GM19328 (cell line): ENCODE results near the gene ADORA3.
"Not testable (repeated sequence)": the region's sequence is repeated elsewhere in the genome, so short reads cannot be mapped to it uniquely, and the experiment has no call there.

Experiments
- ATAC-seq: cut with Tn5 transposase; IDR thresholded peaks from one replicate; pipeline ENCODE4 v1.9.1; 2021; ENCODE audit warnings: mild to moderate bottlenecking, moderate library complexity; ENCODE audit not compliant: unreplicated experiment

The ADORA3 gene

DNA sequence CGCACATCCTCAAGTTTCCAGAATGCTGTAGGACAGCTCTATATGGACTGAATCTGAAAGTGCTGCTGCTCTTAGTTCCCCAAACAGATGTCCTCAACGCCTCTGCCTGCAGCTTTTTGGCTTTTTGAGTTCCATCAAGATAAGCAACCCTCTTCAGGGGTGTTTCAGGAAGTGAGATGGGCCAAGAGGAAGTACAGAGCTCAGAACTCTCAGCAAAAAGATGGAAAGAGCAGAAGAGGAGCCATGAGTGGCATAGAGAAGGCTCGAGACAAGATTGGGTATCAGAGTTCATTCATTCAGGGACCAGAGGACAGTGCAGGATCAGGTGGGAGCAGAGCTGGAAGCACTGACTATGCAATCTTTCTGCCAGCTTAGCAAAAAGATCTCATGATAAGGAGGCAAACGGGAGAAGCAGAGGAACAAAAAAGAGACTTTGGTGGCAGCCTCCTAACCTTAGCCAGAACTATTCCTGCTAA, at the start of gene ADORA3, which contains the start of gene TMIGD3:
ADORA3 (minus strand) TSS at position 49 of the 476 bp plus-strand sequence. CDS start 279 bp downstream, outside the sequence.
TMIGD3 (minus strand) TSS at position 49 of the 476 bp plus-strand sequence. CDS start 279 bp downstream, outside the sequence.
- ATAC-seq: no peak

DNA sequence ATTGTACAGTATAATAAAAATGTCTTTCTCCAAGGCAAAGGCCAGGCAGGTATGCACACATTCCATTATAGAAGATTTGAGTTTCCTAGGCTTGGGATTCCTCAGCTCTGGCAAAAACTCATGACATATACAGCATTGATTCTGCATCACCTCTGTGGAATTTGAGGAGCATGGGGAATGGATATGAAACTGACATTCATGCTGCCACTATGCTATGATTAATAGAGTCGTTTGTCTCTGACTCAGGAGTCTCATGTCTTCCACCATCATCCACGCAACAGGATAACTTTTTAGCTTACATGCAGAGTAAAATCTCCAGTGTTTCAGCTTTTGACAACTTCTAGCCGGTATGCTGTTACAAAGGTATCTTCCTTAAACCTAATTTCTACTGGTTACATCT, 49.8 kb upstream of the ADORA3 start:
- no peak for ATAC-seq

DNA sequence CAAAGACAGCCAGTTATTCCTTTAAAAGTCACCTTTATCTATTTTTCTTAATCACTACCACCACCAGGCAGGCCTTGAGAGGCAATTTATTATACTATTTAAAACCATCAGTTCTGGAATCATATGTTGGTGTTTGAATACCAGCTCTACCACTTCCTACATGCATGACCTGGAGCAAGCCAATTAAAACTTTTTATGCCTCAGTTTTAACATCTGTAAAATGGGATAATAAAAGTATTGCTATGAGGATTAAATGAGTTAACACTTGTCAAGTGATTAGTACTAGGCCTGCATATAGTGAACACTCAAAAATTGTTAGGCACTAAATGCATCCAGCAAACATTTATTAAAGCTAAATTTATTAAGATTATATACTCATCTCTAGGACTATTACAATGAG, 49.2 kb upstream of the ADORA3 start:
- ATAC-seq: no peak

DNA sequence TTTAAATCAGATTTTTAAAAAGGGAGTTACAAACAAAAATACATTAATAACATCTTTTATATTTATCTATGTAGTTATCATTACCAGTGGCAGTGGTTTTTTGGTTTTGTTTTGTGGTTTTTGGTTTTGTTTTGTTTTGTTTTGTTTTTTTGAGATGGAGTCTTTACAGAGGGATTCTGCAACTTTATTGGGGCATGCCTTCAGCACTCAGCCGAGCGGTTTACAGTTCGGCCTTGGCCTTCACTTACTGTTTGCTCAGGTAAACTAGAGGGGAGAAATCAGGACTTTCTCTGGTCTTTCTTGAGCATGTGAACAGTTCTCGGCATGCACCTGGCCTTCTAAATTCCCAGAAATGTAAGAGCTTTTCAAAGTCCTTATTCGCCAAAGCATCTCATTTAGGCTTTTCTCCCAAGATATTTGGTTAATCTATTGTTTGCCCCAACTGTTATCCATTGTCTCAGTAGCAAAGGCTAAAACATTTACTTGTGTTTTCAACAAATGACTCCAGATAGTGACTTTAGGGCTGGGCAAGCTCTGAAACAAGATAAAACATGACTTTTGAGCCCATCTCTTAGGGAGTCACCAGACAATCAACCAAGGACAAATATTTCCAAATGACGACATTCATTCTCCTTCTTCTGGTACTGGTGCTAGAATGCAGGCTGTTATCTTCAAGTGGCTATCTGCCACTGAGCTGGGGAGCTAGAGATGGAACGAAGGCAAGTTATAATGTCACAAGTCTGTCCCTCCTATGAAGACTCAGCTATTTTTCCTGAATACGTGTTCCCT, 48.4 kb upstream of the ADORA3 start:
- no peak for ATAC-seq

DNA sequence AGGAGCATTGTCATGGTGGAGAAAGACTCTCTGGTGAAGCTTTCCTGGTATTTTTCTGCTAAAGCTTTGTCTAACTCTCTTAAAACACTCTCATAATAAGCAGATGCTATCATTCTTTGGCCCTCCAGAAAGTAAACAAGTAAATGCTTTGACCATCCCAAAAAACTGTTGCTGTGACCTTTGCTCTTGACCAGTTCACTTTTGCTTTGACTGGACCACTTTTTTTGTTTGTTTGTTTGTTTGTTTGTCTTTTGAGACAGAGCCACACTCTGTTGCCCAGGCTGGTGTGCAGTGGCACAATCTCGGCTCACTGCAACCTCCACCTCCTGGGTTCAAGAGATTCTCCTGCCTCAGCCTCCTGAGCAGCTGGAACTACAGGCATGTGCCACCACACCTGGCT, 44.4 kb upstream of the ADORA3 start:
- not testable (repeated sequence) for ATAC-seq

DNA sequence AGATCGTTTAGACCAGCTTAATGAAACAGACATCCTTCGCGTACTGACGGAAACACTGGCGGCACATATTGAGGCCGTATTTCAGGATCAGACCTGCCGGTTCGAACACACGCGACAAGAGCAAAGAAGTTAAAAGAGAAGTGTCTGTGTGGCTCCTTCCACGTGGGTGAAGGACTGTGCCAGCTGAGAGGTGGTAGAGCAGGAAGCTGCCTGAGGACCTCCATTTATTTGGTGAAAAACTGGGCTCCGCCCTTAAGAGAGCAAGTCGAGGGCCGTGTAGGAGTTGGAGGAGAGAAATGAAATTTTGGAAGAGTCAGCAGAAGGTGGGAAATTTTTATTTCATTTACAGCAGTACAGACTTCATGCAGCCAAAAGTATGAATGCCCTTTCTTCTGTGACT, 38.8 kb upstream of the ADORA3 start:
- no peak for ATAC-seq

DNA sequence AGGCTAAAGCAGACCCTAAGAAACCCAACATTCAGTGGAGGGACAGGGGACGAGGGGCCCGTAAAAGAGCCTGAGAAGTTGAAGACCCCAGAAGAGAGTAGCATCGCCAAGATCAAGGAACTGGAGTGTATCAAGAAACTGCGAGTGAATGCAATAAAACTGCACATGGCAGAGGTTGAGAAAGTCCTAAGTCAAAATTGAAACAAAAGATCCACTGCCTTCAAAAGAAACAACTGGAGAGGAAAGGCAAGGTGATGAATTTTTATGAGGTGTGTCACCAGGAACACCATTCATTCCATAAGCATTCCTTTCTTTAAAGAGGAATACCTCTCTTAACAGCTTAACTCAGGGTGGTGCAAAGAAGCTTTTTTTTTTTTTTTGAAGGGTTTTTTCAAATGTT, 38.3 kb upstream of the ADORA3 start:
- ATAC-seq: no peak

DNA sequence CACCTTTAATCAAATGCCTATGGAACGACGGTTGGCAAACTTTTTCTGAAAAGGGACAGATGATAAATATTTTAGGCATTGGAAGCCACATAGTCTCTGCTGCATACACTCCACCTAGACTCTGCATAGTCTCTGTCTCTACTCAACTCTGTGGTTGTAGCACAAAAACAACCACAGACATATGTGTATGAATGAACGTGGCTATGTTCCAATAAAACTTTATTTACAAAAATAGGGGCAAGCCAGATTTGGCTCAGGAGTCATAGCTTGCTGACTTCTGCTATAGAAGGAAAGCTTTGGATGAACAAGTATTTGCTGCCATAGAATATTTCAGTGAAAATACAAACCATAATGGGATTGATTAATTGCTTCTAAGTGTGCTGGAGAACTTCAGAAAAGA, 37.5 kb upstream of the ADORA3 start:
- no peak for ATAC-seq

DNA sequence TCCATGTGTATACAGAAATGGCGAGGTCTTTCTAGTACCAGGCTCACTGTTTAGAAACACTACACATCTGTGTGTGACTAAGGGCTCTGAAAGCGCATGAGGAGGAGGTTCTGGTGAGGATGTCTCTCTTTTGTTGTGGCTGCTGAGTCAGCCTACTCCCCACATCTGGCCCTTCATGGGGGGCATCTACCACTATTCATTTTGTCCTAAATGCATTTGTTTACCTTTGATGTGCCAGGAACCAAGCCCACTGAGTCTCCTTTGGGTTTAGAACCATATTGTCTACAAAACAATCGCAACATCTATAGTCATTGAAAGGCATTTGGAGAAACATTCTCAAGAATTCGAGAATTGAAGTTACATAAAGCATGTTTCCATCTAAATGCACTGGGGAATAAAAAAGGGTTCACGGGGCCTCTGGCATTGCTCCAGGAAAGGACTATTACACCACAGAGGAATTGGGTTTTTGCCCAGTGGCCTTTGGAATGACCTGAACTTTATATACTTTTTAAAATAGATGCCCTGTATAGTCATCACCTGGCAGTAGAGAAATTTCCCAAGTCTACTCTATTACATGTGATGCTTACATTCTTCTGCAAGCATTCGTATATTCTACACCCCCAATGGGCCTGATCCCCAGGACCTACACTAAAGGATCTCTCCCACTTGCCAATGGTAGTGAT, 35.1 kb upstream of the ADORA3 start:
- no peak for ATAC-seq

DNA sequence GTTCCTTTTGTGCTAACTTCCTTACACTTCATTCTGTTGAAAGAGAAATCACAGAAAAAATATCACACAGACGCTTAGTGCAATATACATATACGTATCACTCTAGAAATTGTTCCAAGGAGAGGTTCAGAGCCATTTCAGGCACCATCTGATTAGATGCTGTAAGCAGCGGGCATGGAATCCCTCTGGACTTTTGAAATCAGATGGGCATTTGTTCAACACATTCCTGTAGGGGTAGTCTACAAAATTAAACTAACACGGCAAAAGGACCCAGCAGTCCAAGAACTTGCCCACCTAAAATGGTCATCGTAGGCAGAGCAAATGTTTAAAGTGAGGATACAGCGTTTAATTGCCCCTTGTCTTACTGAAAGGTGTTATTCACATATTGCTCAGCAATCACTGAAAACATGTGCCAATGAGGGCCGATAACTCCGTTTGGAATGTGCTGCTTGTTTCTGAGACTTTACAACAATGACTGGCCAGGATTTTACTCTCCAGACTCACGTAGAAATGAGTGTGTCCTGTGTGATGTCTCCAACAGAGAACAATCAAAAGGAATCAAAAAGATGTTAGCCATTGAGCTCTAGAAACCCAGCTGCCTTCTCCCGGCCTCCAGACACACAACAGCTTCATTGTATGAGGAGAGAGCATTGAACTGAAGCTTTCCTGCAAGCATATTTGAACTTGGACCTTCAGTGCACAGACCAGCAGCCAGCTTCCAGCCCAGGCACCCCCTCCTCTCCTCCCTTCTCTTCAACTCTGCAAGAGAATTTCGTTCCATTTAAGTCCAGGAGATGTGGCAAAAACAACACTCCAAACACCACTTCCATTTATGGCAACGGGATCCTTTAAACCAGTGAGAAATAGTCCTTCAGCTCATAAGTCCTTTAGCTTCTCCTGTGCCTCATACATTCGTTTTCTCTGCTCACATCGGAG, 32.1 kb upstream of the ADORA3 start:
- ATAC-seq: no peak

DNA sequence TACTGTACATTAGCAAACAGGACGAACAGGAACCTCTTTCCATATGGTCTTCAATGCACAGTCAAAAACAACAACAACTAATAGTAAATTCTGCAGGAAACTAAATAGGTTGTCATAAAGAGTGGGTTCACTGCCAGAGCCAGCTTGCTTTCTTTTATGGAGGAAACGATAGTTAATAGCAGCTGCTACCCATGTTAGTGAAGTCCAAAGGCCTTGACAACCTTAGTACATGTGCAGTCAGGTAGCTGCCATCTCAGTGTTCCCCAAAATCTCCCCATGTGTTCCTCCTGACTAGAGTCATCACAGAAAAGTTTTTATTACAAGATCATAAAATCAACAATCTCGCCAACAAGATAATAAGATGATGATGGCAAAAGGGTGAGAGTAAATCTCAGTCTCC, 16.6 kb upstream of the ADORA3 start:
- no peak for ATAC-seq

DNA sequence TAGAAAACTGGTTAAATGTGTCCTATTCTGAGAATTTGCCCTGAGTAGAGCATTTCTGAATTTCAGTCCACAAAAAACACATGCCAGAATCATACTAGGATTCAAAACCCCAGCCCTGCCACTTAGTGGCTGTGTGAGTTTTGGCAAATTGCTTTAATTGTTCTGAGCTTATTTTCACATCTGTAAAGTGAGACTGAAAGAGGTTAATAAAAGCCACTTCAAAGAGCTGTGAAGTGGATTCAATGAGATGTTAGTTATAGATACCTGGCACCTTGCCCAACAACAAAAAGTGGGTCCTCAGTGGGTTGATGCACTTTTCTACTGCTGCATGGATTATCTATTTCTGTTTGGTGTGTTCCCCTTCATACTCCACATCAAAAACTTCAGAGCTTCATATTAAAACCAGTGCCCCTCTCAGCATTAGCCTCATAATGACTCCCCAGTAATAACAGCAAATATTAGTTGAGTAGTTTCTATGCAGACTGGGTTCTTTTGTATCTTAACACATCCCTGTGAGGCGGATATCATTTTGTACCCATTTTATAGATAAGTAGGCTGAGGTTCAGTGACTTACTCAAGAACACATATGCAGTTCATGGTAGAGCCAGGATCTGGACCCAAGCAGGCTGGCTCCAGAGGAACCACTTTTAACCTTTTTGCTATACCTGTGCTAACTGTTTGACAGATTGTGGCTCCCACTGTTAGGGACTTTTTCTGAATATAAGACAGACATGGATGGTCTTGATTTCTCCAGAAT, 14.2 kb upstream of the ADORA3 start:
- ATAC-seq: no peak

DNA sequence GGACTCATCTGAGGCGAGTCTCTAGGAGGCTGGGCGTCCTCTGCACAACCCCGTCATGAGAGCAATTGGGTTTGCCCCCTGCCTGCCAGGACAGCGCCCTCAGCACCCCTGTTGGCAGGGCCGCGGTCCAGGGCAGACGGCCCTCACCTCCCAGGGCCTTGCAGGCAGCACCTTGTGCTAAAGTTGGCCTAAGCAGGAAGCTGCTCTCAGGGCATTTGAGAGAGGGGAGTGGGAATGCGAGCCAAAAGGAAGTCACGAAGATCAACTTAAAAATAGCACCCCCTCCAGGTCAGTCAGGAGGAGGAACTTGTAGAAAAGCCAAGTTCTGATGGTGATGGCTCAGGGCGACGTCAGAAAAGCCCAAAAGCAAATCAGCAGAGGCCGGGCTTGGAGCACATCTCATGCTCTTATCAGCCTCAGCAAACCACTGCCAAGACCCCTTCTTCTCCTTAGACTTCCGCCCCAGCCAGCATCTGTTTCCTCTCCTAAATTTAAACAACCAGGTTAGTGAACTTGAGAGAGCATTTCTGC, 12.6 kb upstream of the ADORA3 start:
- ATAC-seq: peak; percentile 50

DNA sequence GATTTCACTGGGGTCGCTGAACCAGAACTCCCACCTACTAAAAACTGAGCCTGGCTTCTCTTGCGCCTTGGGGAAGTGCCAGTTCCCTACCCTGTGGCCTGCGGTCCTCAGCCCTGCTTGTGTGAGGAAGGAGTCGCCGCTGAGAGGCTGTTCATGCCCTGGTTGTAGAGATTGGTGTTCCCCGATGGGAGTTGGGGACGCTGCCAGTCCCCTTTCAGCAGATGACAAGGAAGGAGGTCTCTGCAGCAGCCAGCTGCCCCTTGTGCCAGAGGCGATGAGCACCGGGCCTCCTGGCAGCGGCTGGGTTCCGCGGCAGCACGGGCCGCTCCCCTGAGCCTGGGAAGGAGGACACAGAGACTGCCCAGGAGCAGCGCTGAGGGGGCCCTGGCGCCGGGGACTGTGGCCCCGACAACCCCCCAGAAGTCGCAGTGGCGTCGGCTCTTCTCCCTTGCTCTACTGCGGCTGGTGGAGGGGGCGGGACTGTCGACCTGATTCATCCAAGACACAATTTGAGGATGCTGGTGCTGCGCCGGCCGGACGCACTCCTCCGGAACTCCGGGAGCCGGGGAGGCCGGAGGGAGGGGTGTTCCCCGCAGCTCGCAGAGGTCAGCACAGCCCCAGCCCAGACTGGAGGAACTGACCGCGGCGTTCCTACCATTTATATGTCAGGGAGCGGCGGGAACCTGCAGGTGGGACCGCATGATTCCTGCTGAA, 12.0 kb upstream of the ADORA3 start:
- ATAC-seq: no peak

DNA sequence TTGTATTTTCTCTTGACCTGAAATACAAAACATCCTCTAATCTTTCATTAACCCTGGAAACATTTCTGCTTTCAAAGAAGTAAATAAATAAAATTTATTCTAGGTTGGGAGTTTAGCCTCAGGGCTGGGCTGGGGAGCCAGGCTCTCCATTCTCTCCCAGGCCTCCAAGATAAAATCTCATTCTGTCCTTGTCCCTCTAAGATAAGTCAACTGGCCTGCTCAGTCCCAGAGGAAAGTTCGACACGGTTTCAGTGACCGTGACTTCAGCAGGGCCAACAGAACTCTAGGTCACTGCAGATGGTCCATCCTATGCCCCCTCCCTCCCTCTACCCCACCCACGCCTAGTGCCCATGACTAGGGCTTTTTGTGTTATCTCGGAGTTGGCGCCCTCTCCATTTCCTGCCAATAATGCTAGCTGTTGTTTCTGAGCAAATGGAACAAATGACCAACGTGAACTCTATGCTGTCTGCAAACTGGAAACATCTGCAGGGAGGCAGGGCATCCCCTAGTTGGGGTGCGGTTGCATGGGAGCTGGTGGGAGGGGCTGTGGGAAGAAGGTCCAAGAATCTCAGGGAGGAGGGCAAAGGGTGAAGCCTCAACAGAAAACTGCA, 10.1 kb upstream of the ADORA3 start:
- ATAC-seq: no peak

DNA sequence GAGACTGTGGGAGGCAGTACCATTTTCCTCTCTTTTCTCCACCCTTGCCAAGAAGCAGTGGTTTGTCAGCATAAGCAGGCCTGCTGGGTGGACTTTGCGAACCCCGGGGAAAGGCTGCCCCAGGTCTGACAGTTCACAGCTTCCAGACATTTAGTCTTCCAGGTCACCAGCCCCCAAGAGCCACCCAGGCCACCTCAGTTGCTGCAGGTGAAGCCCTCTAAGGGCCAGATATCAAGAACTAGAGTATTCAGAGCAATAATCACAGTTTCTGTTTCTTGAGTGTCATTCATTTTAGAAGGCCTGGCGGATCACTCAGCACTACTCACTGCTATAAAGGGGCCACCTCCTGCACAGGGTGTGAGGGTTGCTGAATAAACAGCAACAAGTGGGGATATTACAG, 9.5 kb upstream of the ADORA3 start:
- no peak for ATAC-seq

DNA sequence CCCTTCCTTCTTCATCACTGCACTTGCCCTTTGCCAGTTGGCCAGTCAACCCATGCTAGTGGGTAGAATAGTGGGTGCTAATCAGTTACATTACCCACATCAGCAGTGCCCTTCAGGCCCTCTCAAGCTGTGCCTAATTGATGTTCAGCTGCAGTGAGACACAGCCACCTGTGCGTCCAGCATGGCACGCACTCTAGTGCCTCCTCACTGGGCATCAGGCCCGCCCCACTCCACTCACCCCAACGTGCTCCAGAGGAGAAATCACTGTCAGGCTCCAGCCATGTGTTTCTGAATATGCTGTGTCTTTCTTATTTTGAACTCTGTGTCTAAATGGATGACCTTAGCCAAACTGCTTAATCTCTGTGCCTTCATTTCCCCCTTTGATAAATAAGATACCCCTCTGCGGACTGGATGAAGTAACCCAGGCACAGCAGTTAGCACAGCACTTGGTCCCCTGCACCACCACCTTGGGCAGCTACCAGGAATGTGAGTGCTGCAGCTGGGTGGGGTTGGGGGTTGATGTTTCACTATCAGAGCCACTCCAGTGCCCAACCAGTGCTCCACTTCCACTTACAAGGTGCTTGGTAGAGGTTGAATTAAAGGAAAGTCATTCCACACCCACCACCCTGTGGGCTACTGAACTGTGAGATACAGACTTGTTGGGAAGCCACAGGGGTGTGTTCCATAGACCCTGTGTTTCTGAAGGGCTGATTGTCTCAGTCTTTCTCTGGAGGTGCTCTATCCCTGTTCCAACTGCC, 8.9 kb upstream of the ADORA3 start:
- no peak for ATAC-seq

DNA sequence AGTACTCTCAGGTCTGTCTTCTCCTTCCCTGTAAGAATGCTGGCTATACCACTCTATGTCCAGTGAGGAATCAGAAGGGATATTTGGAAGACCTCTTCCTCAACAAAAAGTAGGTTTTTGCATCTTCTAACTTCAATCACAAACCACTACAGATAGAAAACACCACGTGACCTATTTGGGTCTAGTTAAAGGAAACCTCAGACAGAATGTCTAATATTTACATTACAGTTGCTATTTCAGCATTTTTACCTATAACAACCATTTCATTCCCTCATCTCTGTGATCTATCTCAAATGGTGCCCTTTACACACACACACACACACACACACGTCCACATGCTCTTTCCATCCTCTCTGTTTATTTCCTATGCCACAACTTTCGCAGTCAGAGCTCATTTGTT, 7.9 kb upstream of the ADORA3 start:
- ATAC-seq: no peak
